NCI-H1417 (cell line): Measurements from ENCODE around the gene TOGARAM2.

Source experiments
- DNase-seq, 3 experiments: peaks; one replicate each; lab custom pipeline; 2025; lab: John Stamatoyannopoulos, UW

The TOGARAM2 gene

GRCh38 chr2:28981016-28981441 lies at the start of gene TOGARAM2:
TSS of gene TOGARAM2 (plus strand) at chr2:28981298. CDS start at chr2:28994835, 13,537 bp downstream.
- peak; percentile 20 to 85 (median 74) for DNase-seq

DNA sequence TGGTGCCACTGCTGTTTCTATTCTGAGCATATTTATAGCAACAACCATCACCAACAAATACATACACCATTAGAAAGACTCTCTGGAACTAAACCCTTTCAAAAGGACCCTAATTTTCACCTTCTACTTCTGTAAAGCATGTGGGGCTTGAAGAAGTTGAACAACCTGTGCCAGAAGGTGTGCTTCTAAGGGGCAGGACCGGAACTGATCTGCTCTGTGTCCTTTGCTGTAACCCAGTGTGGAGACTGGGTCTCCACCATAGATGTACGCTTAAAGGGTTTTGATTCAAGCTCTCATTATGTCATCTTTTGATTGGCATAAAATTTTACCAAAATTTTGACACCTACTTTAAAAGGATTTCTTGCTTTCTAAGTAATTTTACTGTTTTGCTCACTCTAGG lies 46.3 kb upstream of the TOGARAM2 start:
- no peak for DNase-seq

DNA sequence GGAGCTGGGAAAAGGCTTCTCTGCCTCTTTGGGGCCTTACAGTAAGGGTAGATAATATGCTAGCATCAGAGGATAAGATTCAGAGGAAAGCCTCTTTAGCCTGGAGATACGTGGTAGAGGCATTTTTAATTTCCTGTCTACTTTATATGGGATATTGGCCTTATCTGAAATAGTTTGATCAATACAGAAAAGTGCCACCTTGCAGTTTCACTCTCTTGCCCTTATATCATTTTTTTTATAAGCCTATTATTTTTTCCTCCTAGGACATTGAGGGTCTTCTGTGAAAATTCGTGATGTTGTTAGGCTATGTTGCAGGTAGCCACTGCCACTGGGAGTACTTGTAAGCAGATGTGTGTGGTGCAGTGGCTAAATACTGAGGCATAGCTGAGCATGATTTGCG lies 40.1 kb upstream of the TOGARAM2 start:
- no peak for DNase-seq

GRCh38 chr2:28944535-28945248 lies 36.4 kb upstream of the TOGARAM2 start:
- DNase-seq = no peak

DNA sequence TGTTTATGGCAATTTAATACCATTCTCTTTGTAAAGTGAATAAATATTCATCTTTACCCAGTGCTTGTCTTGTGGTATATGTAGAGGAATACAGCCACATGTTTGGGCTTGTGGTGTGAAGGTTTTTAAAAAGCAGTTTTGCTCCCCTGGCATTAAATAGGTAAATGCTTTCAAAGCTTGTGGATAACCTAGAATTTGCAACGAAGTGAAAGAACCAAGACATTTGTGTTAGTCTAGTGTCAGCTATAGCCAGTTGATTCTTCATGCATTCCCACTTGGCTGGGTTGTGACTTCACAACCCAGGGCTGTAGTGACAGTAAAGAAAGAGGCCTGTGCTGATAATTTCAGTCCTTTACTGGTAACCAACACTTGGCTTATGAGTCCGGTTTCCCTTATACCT lies 32.9 kb upstream of the TOGARAM2 start:
- no peak for DNase-seq

- no peak for DNase-seq
These were observed 31.9 kb upstream of the TOGARAM2 start for GRCh38 chr2:28949190-28949589.

GRCh38 chr2:28949617-28950305 lies 31.3 kb upstream of the TOGARAM2 start:
- no peak for DNase-seq

- DNase-seq = no peak
These were observed 30.0 kb upstream of the TOGARAM2 start for GRCh38 chr2:28950941-28951630.

GRCh38 chr2:28951910-28952835 lies 28.9 kb upstream of the TOGARAM2 start:
- DNase-seq = no peak

GRCh38 chr2:28952836-28953211 lies 28.3 kb upstream of the TOGARAM2 start:
- peak in 1 of 3 experiments; percentile 23 for DNase-seq

DNA sequence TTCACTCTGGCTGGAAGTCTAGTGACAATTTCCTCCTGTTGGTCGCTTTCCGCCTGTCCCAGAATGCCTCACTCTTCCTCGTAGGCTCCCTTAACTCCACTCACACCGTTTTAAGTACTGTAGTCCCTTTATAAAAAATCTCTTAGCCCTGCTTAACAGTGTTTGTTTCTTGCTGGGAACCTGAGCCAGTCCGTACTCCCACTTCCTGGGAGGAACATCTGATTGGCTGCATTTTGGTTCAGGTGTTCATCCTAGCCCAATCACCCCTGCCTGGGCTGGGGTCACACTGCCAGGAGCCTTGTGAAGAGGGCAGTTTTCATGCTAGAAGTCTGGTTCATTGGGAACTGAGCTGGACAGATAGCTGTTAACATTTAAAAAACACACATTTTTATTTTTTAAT lies 25.6 kb upstream of the TOGARAM2 start:
- DNase-seq = no peak

DNA sequence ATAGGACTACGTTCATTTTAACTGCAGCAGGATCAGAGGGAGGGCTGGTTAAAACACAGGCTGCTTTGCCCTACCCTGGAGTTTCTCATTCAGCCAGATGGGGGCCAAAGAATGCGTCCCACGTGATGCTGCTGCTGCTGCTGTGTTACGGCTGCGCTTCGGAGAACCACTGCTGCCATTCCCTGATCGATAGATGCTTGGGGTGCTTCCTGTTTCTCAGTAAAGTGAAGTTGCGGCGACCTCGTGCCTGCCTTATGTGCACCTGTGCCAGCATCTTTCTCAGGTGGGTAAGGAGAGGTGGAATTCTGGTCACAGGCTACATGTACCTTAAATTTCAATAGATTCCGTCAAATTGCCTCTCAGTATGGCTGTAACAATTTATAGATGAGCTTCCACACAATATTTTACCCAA lies 24.7 kb upstream of the TOGARAM2 start:
- DNase-seq = peak in 2 of 3 experiments; percentile 41 to 67

- DNase-seq = peak in 2 of 3 experiments; percentile 24 to 68
These were observed 24.2 kb upstream of the TOGARAM2 start for GRCh38 chr2:28956890-28957289.

- peak; percentile 64 to 90 (median 88) for DNase-seq
These were observed 22.4 kb upstream of the TOGARAM2 start for GRCh38 chr2:28958689-28959088.

DNA sequence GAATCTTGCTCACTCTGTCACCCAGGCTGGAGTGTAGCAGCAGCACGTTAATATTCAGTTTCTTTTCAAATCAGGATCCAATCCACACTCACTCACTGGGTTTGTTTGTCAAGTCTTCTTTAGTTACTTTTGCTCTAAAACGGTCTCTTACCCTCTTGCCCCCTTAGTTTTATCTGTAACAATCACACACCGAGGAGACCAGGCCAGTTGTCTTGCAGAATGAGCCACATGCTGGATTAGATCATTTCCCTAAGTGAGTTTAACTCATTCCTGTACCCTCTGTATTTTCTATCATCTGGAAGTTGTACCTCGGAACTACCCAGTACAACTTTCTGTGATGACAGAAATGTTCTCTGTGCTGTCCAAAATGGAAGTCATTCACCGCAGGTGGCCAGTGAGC lies 20.7 kb upstream of the TOGARAM2 start:
- no peak for DNase-seq

- no peak for DNase-seq
These were observed 18.6 kb upstream of the TOGARAM2 start for GRCh38 chr2:28962505-28962904.

DNA sequence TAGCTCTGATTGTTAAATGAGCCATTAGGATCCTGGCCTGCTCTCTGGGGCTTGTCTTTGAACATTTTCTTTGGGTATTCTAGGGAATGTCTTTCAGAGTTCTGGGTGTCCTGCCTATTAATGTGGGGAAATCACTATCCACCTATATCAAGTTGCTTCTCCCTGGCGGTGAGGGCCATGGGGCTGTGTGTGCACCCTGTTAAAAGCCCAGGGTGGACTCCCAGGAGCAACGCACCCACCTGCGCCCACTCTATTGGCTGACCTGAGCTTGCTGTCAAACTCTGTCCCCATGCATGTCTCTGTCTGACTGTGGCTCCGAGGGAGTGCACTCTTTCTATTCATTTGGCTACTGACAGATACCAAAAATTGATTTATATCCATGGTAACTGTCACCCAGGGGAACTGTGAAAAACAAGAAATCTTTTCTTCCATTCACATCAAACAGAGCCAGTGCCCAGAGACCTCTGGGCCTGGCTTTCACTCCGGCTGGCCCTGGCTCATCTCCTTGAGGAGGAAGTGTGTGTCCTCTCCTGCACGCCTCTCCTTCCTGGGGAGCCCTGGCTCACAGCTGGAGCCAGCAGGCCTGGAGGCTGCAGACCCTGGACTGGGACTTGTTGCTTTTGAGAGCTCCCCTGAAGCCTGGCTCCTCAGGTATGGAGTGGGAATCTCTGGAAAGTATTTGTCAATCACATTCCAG lies 10.5 kb upstream of the TOGARAM2 start:
- DNase-seq = no peak

GRCh38 chr2:28972778-28973335 lies 8.2 kb upstream of the TOGARAM2 start:
- DNase-seq = no peak

DNA sequence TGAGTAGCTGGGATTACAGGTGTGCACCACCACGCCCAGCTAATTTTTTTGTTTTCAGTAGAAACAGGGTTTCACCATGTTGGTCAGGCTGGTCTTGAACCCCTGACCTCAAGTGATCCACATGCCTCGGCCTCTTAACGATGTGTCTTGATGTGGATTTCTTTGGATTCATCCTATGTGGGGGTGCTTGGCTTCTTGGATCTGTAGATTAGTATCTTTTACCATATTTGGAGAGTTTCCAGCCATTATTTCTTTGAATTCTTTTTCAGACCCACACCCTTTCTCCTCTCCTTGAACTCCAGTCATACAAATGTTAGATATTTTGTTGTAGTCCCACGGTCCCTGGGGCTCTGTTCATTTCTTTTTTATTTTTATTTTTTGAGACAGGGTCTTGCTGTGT lies 6.8 kb upstream of the TOGARAM2 start:
- no peak for DNase-seq

DNA sequence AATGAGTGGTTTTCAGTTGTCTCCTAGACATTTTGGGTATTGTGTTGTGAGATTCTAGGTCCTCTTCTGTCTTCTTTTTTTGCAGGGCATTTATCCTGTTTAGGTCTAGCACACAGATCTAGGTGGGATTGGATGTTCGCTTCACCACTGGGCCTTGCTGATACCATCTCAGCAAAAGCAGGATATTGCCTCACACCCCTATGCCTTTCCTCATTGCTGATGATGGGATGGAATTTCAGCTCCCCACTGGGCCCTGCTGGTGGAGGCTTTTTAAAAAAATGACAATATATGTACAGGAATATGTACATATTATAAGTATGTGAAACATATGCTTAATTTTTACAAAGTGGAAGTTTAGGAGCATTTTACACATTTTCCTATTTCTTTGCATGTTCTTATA lies 5.4 kb upstream of the TOGARAM2 start:
- no peak for DNase-seq

- DNase-seq = no peak
These were observed 4.5 kb upstream of the TOGARAM2 start for GRCh38 chr2:28976584-28976983.
